ENCODE results near the gene CAPZA1. TPM values are rescaled to one million over a fixed set of nuclear protein-coding genes. Genes with fewer than 3 reads are reported as not detected.

CAPZA1 gene
- total and polyA plus RNA-seq, 2 donors (not counting 3 experiments of a cell fraction or from before 2014, with no cell fraction given) = 77.1 to 183 TPM

GRCh38 chr1:112712191-112712590, 92.6 kb downstream of the CAPZA1 start:
- Histone ChIP-seq H3K9me3 (replicated peaks; ENCODE audit: control insufficient read depth, insufficient read depth, low read length) (no peaks in the 10 kb centered on the region), H3K27me3 (ENCODE audit: control insufficient read depth in 2 of 2, insufficient read depth in 2 of 2, low read length in 2 of 2) (no peaks in the 10 kb centered on the region), H3K4me3 (replicated peaks in 1 of 3; ENCODE audit: insufficient read depth in 1 of 3, low read depth in 1 of 3, low read length in 3 of 3) (no peak overlapping the region), H3K9ac (replicated peaks; ENCODE audit: extremely low read depth, insufficient read depth, low read length) (no peak overlapping the region), H3K79me2 (ENCODE audit: control insufficient read depth, insufficient read depth, low read length) (no peaks in the 10 kb centered on the region), H3K9me1 (replicated peaks; ENCODE audit: control insufficient read depth, extremely low read depth, insufficient read depth, low read length) (no peaks in the 10 kb centered on the region), H4K20me1 (replicated peaks; ENCODE audit: control insufficient read depth, extremely low read depth, insufficient read depth, low read length) (no peaks in the 10 kb centered on the region), H3K36me3 (ENCODE audit: control insufficient read depth in 2 of 2, extremely low read depth in 1 of 2, insufficient read depth in 2 of 2, low read length in 2 of 2) (no peaks in the 10 kb centered on the region), H2AFZ (ENCODE audit: low read depth, low read length) (no peak overlapping the region), H3K4me1 (ENCODE audit: control insufficient read depth, extremely low read depth, insufficient read depth, low read length) (peaks cover 15% of the 10 kb centered on the region), H3K4me2 (ENCODE audit: insufficient read depth, low read length) (no peak overlapping the region), H3K27ac (ENCODE audit: insufficient read depth, low read depth, low read length) (no peak overlapping the region)
- TF ChIP-seq GATA2 (IDR thresholded peaks at IDR 0.05; ENCODE audit: insufficient read depth, insufficient read length, low read depth, low read length) (no peak), POLR2A (IDR thresholded peaks at IDR 0.05; ENCODE audit: low read depth, low read length) (no peak), JUN (IDR thresholded peaks at IDR 0.05; ENCODE audit: borderline replicate concordance, insufficient read depth, insufficient read length, low read depth) (no peak), MYC (IDR thresholded peaks at IDR 0.05; ENCODE audit: low read depth, low read length) (no peak), MAX (IDR thresholded peaks at IDR 0.05; ENCODE audit: insufficient read depth, insufficient read length) (no peak)
- no peak for FAIRE-seq
- dilution Hi-C loops (cut with MboI; ENCODE audit: extremely low pct_ligation_motif_present, low sequenced_read_pairs) (no loop called here), intact Hi-C loops (cut with micrococcal nuclease) (loop anchor here (5.0 to 10.0 kb wide), 2 partner anchors 415 to 1193 kb away; partner anchors contain the start of genes AP4B1 and DCLRE1B)
- DNase-seq (ENCODE audit: low read depth, low spot score) = no peak
- CTCF ChIA-PET = interaction anchor here (0.9 kb wide), 1 partner anchor 37 kb away, joined by 3 read pairs; no protein-coding TSS in a partner anchor
- POLR2A ChIA-PET = interaction anchor here (0.6 kb wide), 1 partner anchor 224 kb away, joined by 5 read pairs; no protein-coding TSS in a partner anchor
- no TSS peak for BruUV-seq (replicated peaks)

- no peak overlapping the region for H3K4me3 ChIP-seq (replicated peaks in 1 of 3; ENCODE audit: insufficient read depth in 1 of 3, low read depth in 1 of 3, low read length in 3 of 3)
- dilution Hi-C loops (cut with MboI; ENCODE audit: extremely low pct_ligation_motif_present, low sequenced_read_pairs) (no loop called here), intact Hi-C loops (cut with micrococcal nuclease) (loop anchor here (5.0 to 10.0 kb wide), 2 partner anchors 415 to 1192 kb away; partner anchors contain the start of genes AP4B1 and DCLRE1B)
- H3K27ac ChIP-seq (ENCODE audit: insufficient read depth, low read depth, low read length) = no peak overlapping the region
- H3K27me3 ChIP-seq (ENCODE audit: control insufficient read depth in 2 of 2, insufficient read depth in 2 of 2, low read length in 2 of 2) = no peaks in the 10 kb centered on the region
- DNase-seq (ENCODE audit: low read depth, low spot score) (no peak), FAIRE-seq (no peak)
- H3K4me1 ChIP-seq (ENCODE audit: control insufficient read depth, extremely low read depth, insufficient read depth, low read length) = peaks cover 12% of the 10 kb centered on the region
- no peak overlapping the region for H2AFZ ChIP-seq (ENCODE audit: low read depth, low read length)
- no TSS peak for BruUV-seq (replicated peaks)
- no peak overlapping the region for H3K4me2 ChIP-seq (ENCODE audit: insufficient read depth, low read length)
- no peaks in the 10 kb centered on the region for H4K20me1 ChIP-seq (replicated peaks; ENCODE audit: control insufficient read depth, extremely low read depth, insufficient read depth, low read length)
- H3K9ac ChIP-seq (replicated peaks; ENCODE audit: extremely low read depth, insufficient read depth, low read length) = no peak overlapping the region
- no peaks in the 10 kb centered on the region for H3K36me3 ChIP-seq (ENCODE audit: control insufficient read depth in 2 of 2, extremely low read depth in 1 of 2, insufficient read depth in 2 of 2, low read length in 2 of 2)
- H3K9me1 ChIP-seq (replicated peaks; ENCODE audit: control insufficient read depth, extremely low read depth, insufficient read depth, low read length) = no peaks in the 10 kb centered on the region
- ChIA-PET CTCF (interaction anchor here (0.9 kb wide), 1 partner anchor 38 kb away, joined by 3 read pairs; no protein-coding TSS in a partner anchor), POLR2A (no interaction called here)
- H3K9me3 ChIP-seq (replicated peaks; ENCODE audit: control insufficient read depth, insufficient read depth, low read length) = no peaks in the 10 kb centered on the region
- no peak for TF ChIP-seq MAX (IDR thresholded peaks at IDR 0.05; ENCODE audit: insufficient read depth, insufficient read length)
- TF ChIP-seq JUN (IDR thresholded peaks at IDR 0.05; ENCODE audit: borderline replicate concordance, insufficient read depth, insufficient read length, low read depth) = no peak
- TF ChIP-seq EZH2 (IDR thresholded peaks at IDR 0.05; ENCODE audit: borderline replicate concordance, low read depth, low read length, severe bottlenecking) = no peak
- TF ChIP-seq CTCF (IDR thresholded peaks at IDR 0.05; ENCODE audit: extremely low read depth in 1 of 2, insufficient read depth in 1 of 2, low read depth in 1 of 2, low read length in 2 of 2) = no peak
- no peak for TF ChIP-seq GATA2 (IDR thresholded peaks at IDR 0.05; ENCODE audit: insufficient read depth, insufficient read length, low read depth, low read length)
- no peaks in the 10 kb centered on the region for H3K79me2 ChIP-seq (ENCODE audit: control insufficient read depth, insufficient read depth, low read length)
Measured at GRCh38 chr1:112712701-112713128, 93.1 kb downstream of the CAPZA1 start.

All from endothelial cell of umbilical vein (primary cell).